ENCODE results near the gene TNFRSF1B.
A peak's percentile ranks its signal among the peaks of the same experiment; 100 is the strongest.

TNFRSF1B gene

GRCh38 chr1:12179111-12179519 is 12.3 kb downstream of the TNFRSF1B start:
- ATAC-seq (replicated peaks) (peak; percentile 63), DNase-seq (peak; percentile 78 to 81 (median 81))
- Mint-ChIP-seq H3K9me3 (no peaks in the 10 kb centered on the region), H3K27me3 (no peaks in the 10 kb centered on the region), H3K4me1 (ENCODE audit: low read depth in 2 of 2) (peaks cover 74 to 78% of the 10 kb centered on the region in 2 donors), H3K27ac (peak overlapping the region; percentile 99), H3K4me3 (peak overlapping the region; percentile 88 to 99), H3K36me3 (ENCODE audit: insufficient read depth) (peaks cover 77% of the 10 kb centered on the region)

DNA sequence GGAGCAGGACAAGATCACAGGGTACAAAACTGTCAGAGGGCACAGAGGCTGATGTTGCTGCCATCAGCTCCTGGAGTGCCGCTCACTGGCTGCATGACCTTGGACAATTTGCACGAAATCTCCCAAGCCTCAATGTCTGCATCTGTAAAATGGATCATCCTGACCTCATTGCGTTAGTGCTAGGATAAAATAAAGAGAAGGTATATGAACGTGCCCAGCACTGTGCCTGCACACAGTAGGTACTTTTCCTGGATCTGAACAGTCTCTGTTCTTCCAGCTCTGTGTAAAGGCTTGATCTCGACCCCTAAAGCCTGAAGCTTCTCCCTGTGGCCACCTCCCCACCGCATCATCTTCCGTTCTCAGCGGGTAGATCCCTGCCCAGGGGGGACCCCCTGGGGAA is 12.9 kb downstream of the TNFRSF1B start:
- peaks cover 76 to 79% of the 10 kb centered on the region in 2 donors for H3K4me1 Mint-ChIP-seq (ENCODE audit: low read depth in 2 of 2)
- ATAC-seq (replicated peaks) (no peak), DNase-seq (no peak)
- H3K27me3 Mint-ChIP-seq = no peaks in the 10 kb centered on the region
- H3K27ac Mint-ChIP-seq = peak overlapping the region; percentile 99
- peak overlapping the region; percentile 88 to 99 for H3K4me3 Mint-ChIP-seq
- H3K36me3 Mint-ChIP-seq (ENCODE audit: insufficient read depth) = peaks cover 77% of the 10 kb centered on the region
- H3K9me3 Mint-ChIP-seq = no peaks in the 10 kb centered on the region

- peak overlapping the region; percentile 99 for H3K27ac Mint-ChIP-seq
- DNase-seq (no peak), ATAC-seq (replicated peaks) (no peak)
- H3K9me3 Mint-ChIP-seq = no peaks in the 10 kb centered on the region
- peaks cover 77% of the 10 kb centered on the region for H3K36me3 Mint-ChIP-seq (ENCODE audit: insufficient read depth)
- peaks cover 80% of the 10 kb centered on the region in 2 donors for H3K4me1 Mint-ChIP-seq (ENCODE audit: low read depth in 2 of 2)
- H3K27me3 Mint-ChIP-seq = no peaks in the 10 kb centered on the region
- H3K4me3 Mint-ChIP-seq = peak overlapping the region; percentile 6 to 88
Observed at GRCh38 chr1:12180315-12180714, 13.5 kb downstream of the TNFRSF1B start.

DNA sequence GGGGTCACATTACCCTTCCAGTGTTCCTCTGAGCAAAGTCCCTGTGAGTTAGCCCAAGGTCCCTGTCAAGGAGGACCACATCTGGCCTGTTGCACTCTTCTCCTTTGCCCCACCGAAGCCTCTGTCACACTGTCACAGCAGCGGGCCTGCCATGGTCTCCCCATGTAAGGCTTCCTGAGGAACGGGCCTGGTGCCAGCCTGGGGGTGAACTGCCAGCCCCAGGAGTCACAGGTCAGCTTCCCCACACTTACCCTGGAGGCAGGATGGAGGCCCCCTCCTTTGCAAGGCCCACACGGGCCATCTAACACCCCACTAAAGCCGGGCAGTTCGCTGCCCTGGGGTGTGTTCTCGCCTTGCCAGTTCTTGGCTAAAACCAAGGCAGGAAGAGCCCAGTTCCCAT is 14.1 kb downstream of the TNFRSF1B start:
- Mint-ChIP-seq H3K27me3 (no peaks in the 10 kb centered on the region), H3K27ac (peak overlapping the region; percentile 99), H3K4me1 (ENCODE audit: low read depth in 2 of 2) (peaks cover 80% of the 10 kb centered on the region in 2 donors), H3K36me3 (ENCODE audit: insufficient read depth) (peaks cover 77% of the 10 kb centered on the region), H3K9me3 (no peaks in the 10 kb centered on the region), H3K4me3 (peak overlapping the region in 1 of 2 donors; percentile 43)
- no peak for DNase-seq
- no peak for ATAC-seq (replicated peaks)

DNA sequence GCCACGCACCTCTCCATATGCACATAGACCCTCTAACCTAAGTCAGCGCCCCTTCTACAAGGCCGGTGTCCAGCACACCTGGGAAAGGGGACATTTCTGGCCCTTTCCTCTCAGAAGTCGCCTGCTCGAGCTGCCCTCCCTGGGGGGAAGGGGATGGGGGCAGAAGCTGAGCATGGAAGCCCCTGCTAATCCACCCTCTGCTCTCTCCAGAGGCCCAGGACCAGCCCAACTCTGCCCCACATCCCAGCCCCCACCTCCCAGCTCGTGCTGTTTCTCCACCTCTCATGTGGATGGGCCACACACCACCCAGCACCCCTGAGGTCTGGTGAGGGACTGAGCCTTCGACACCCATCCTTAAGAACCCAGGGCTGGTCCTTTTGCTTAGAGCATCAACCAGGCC is 14.8 kb downstream of the TNFRSF1B start:
- ATAC-seq (replicated peaks) (no peak), DNase-seq (no peak)
- Mint-ChIP-seq H3K27ac (peak overlapping the region; percentile 99), H3K4me1 (ENCODE audit: low read depth in 2 of 2) (peaks cover 77 to 79% of the 10 kb centered on the region in 2 donors), H3K27me3 (no peaks in the 10 kb centered on the region), H3K9me3 (no peaks in the 10 kb centered on the region), H3K36me3 (ENCODE audit: insufficient read depth) (peaks cover 75% of the 10 kb centered on the region), H3K4me3 (peak overlapping the region; percentile 12 to 52)

GRCh38 chr1:12182410-12182984 is 15.7 kb downstream of the TNFRSF1B start:
- Mint-ChIP-seq H3K27ac (peak overlapping the region; percentile 99), H3K9me3 (no peaks in the 10 kb centered on the region), H3K36me3 (ENCODE audit: insufficient read depth) (peaks cover 67% of the 10 kb centered on the region), H3K27me3 (no peaks in the 10 kb centered on the region), H3K4me1 (ENCODE audit: low read depth in 2 of 2) (peaks cover 74 to 82% of the 10 kb centered on the region in 2 donors), H3K4me3 (peak overlapping the region; percentile 2 to 52)
- no peak for ATAC-seq (replicated peaks)
- DNase-seq = no peak

- H3K9me3 Mint-ChIP-seq = no peaks in the 10 kb centered on the region
- peak overlapping the region in 1 of 2 donors; percentile 29 for H3K4me3 Mint-ChIP-seq
- peak overlapping the region; percentile 99 for H3K27ac Mint-ChIP-seq
- H3K27me3 Mint-ChIP-seq = no peaks in the 10 kb centered on the region
- ATAC-seq (replicated peaks) (no peak), DNase-seq (no peak)
- H3K4me1 Mint-ChIP-seq (ENCODE audit: low read depth in 2 of 2) = peaks cover 74 to 82% of the 10 kb centered on the region in 2 donors
- H3K36me3 Mint-ChIP-seq (ENCODE audit: insufficient read depth) = peaks cover 60% of the 10 kb centered on the region
Observed at GRCh38 chr1:12183095-12183794, 16.5 kb downstream of the TNFRSF1B start.

DNA sequence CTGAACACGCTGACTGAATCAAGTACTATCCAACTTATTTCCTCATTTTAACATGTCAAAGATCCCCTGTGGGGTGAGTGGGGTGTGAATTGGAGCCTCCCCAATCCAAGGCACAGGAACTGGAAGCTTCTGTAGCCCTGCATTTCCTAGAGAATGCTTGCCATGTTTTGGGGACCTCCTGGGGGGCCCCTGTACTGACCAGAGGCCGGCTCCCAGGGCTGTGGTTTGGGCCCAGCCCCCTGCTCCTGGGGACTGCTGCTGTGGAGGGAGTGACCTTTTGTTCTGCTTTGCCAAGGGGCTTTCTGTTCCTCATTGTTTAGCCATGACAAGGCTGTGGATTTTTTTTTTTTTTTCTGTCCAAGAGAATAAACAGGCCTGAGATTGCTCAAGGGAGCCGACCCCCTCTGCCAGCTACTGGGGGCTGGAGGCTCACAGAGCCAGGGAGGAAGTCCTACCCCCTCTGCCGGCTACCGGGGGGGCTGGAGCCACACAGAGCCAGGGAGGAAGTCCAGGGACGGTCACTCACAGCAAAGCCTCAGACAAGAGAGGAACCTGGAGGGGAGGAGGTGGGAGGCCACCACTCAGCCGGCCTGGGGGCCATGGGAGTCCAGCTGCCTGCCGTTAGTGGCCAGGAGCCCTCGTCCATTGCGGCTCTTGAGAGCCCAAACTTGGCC is 17.4 kb downstream of the TNFRSF1B start:
- peaks cover 70 to 81% of the 10 kb centered on the region in 2 donors for H3K4me1 Mint-ChIP-seq (ENCODE audit: low read depth in 2 of 2)
- peak overlapping the region; percentile 29 to 56 for H3K4me3 Mint-ChIP-seq
- no peak for DNase-seq
- H3K27me3 Mint-ChIP-seq = no peaks in the 10 kb centered on the region
- H3K36me3 Mint-ChIP-seq (ENCODE audit: insufficient read depth) = peaks cover 51% of the 10 kb centered on the region
- no peaks in the 10 kb centered on the region for H3K9me3 Mint-ChIP-seq
- peak overlapping the region; percentile 99 for H3K27ac Mint-ChIP-seq
- peak; percentile 25 for ATAC-seq (replicated peaks)

DNA sequence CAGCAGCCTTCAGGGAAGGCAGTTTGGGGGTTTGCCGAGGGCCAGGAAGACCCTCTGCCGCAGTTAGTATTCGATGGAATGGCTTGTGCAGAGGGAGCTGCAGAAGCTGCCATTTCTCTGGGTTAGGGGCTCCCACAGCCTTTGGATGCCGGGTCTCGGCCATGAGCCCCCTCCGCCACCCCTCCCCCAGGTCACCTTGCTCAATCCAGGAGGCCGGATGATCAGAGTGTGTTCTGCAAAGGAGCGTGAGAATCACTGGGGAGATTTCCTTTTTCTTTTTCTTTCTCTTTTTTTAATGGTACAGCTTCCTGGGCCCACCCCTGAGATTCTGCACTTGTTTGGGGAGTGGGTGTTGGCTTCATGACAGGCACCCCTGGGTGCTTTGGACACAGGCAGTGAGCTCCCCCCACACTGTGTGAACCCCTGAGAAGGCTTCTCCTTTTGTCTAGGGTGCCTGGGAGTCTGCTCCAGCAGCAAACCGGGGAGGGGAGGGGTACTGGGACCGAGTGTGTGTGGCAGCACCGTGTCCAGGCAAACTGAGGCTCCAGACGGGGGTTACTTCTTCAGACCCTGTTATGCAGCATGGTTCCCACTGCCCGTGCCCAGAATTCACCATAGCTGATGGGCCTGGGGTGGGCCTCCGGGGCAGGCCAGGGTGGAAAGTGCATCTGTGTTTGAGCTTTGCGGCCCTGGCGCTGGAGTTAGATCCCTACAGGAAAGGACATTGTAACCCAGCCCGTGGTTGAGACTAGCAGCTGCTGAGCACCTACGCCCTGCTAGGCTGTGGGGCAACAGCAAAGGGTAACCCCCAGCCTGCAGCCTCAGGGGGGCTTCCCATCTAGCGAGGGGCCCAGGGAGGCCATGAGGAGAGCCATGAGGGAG is 18.5 kb downstream of the TNFRSF1B start:
- peaks cover 40% of the 10 kb centered on the region for H3K36me3 Mint-ChIP-seq (ENCODE audit: insufficient read depth)
- peak overlapping the region; percentile 43 to 56 for H3K4me3 Mint-ChIP-seq
- ATAC-seq (replicated peaks) (no peak), DNase-seq (no peak)
- H3K27me3 Mint-ChIP-seq = no peaks in the 10 kb centered on the region
- H3K4me1 Mint-ChIP-seq (ENCODE audit: low read depth in 2 of 2) = peaks cover 72 to 83% of the 10 kb centered on the region in 2 donors
- no peaks in the 10 kb centered on the region for H3K9me3 Mint-ChIP-seq
- H3K27ac Mint-ChIP-seq = peak overlapping the region; percentile 99

DNA sequence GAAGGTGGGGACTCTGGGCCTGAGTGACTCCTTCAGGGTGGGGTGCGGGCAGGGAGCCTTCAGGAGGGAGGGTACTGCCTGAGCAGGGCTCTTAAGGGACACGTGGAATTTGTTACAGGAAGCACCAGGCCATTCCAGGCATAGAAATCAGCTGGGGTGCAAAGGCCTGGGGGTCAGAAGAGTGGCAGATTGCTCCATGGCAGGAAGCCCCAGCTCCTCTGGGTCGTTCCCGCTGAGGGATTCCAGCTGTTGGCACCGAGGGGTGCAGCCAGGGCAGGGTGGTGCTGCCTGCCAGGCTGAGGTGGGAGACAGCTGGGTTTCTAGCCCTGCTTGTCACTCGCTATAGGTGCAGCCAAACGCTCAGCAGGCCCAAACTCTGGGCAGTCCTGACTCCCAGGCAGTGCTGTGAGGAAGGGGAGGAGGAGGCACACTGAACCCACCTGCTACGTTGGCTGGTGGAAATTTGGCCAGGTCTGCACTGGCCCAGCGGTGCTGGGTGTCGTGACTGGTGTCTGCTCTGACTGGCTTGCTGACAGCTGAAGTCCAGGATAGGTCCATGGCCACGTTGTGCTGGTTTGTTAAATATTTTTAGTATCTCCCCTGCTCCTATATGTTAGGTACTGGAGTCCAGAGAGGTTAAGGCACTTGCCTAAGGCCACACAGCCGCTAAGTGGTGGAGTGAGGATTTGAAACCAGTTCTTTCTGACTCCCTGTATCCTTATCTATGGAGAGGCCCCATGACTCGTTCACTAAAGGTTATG is 19.3 kb downstream of the TNFRSF1B start:
- no peaks in the 10 kb centered on the region for H3K9me3 Mint-ChIP-seq
- peak overlapping the region; percentile 99 for H3K27ac Mint-ChIP-seq
- H3K4me1 Mint-ChIP-seq (ENCODE audit: low read depth in 2 of 2) = peaks cover 76 to 80% of the 10 kb centered on the region in 2 donors
- H3K4me3 Mint-ChIP-seq = peak overlapping the region; percentile 43 to 56
- ATAC-seq (replicated peaks) (no peak), DNase-seq (no peak)
- H3K27me3 Mint-ChIP-seq = no peaks in the 10 kb centered on the region
- H3K36me3 Mint-ChIP-seq (ENCODE audit: insufficient read depth) = peaks cover 41% of the 10 kb centered on the region

DNA sequence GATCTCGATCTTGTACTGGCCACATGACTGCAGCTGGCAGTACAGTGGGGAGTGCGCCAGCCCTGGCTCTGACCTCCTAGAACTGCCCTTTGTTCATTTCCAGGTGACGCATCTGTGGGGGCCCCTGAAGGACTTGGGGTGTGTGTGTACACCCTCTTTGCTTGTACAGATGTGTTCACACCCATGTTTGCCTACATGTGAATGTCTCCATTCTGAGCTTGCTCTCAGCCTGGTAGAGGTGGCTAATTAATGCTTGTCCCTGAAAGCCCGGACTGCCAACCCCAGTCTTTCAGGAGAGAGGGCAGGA is 19.8 kb downstream of the TNFRSF1B start:
- Mint-ChIP-seq H3K27ac (peak overlapping the region; percentile 99), H3K36me3 (ENCODE audit: insufficient read depth) (peaks cover 46% of the 10 kb centered on the region), H3K4me1 (ENCODE audit: low read depth in 2 of 2) (peaks cover 71 to 77% of the 10 kb centered on the region in 2 donors), H3K27me3 (no peaks in the 10 kb centered on the region), H3K4me3 (peak overlapping the region in 1 of 2 donors; percentile 29), H3K9me3 (no peaks in the 10 kb centered on the region)
- ATAC-seq (replicated peaks) = no peak
- DNase-seq = no peak

DNA sequence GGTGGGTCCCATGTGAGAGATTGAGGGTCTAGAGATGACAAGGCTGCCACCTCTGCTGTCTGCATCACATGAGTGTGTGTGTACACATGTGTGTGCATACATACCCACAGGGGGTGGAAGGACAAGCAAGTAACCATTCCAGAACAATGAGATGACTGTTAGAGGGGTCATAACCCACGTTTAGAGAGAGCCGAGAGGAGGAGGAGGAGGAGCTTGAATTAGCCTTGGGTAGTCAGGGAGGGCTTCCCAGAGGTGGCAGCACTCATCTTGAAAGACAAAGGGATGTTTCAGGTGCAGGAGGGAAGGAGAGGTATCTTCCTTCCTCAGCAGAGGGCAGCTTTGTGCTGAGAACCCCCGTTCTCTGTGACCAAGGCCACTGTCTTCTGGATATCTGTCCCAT is 21.3 kb downstream of the TNFRSF1B start:
- Mint-ChIP-seq H3K4me3 (peak overlapping the region; percentile 21 to 28), H3K9me3 (no peaks in the 10 kb centered on the region), H3K27ac (peak overlapping the region; percentile 99), H3K36me3 (ENCODE audit: insufficient read depth) (peaks cover 46% of the 10 kb centered on the region), H3K4me1 (ENCODE audit: low read depth in 2 of 2) (peaks cover 63 to 70% of the 10 kb centered on the region in 2 donors), H3K27me3 (no peaks in the 10 kb centered on the region)
- DNase-seq (no peak), ATAC-seq (replicated peaks) (no peak)
